Measurements from ENCODE around the gene MICAL3.
"Not testable (repeated sequence)": the region's sequence is repeated elsewhere in the genome, so short reads cannot be mapped to it uniquely, and the experiment has no call there.

MICAL3 gene

DNA sequence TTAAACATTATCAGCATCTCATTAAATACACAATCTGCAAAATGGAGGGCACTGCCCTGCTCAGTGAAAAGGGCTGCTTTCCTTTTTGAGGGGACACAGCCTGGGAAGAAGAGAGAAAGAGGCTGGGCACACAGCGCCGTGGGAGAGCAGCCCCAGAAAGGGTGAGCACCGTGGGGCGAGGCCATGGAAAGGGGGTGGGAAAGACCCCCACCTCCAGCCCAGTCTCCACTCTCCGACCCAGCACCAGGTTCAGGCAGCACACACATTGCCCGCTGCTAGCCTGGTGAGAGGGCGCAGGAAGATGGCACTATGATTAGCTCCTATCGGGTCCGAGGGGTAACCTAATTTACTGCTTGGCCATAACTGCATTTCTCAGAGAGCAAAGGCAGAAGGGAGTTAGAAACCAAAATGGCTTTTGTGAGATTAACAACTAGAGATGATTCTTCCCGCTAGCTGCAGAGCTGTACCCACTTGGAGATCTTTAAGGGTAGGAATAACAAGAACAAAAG lies 146.1 kb downstream of the MICAL3 start:
- no peak for DNase-seq

DNA sequence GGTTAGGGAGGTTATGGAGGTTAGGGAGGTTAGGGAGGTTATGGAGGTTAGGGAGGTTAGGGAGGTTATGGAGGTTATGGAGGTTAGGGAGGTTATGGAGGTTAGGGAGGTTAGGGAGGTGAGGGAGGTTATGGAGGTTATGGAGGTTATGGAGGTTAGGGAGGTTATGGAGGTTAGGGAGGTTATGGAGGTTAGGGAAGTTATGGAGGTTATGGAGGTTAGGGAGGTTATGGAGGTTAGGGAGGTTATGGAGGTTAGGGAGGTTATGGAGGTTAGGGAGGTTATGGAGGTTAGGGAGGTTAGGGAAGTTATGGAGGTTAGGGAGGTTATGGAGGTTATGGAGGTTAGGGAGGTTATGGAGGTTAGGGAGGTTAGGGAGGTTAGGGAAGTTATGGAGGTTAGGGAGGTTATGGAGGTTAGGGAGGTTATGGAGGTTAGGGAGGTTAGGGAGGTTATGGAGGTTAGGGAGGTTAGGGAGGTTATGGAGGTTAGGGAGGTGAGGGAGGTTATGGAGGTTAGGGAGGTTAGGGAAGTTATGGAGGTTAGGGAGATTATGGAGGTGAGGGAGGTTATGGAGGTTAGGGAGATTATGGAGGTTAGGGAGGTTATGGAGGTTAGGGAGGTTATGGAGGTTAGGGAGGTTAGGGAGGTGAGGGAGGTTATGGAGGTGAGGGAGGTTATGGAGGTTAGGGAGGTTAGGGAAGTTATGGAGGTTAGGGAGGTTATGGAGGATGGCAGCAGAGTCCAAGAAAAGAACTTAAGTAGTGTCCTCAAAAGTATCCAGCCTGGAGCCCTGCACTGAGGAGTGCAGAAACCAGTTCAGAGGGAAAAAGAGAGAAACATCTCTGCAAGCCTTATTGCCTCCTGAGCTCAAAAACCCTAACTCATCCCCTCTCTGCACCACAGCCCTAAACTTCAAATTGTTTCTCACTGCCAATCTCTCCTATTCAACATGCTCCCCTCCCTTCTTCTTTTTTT lies 147.2 kb downstream of the MICAL3 start:
- not testable (repeated sequence) for DNase-seq

DNA sequence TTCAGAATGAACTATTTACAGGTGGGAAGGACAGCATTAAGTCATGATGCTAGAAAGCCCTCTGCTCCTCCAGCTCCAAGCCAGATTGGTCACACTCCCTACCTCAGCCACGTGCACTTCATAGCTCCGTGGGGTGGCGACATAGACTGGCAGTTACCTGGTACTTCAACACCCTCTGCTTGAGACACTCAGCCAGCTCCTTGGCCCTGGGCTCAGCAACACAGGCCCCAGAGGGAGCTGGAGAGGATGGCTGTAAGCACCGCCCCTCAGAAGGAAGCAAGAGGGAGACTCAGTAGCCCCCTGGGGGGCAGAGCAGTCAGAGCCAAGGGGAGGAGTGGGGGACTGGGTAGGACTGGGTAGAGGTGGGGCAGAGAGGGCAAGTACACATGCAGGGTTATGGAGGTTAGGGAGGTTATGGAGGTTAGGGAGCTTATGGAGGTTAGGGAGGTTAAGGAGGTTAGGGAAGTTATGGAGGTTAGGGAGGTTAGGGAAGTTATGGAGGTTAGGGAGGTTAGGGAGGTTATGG lies 148.0 kb downstream of the MICAL3 start:
- no peak for DNase-seq

DNA sequence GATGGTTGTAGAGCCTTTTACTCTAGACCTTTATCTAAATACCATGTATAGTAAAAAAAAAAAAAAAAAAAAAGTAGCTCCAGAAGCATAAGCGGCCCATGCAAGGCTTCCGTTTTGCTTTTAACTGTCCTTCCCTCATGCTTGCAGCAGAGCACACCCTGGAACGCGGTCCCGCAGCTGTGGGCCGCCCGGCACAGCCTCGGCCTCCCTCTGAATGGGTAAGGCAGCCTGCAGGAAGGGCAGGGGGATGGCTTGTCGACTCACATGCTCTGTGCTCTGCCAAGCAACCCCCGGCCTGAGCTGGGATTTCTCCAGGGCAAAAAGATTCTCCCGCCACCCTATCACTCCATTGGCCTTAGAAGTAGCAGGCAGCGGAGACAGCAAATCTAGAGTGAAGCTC lies 148.7 kb downstream of the MICAL3 start:
- no peak for DNase-seq

DNA sequence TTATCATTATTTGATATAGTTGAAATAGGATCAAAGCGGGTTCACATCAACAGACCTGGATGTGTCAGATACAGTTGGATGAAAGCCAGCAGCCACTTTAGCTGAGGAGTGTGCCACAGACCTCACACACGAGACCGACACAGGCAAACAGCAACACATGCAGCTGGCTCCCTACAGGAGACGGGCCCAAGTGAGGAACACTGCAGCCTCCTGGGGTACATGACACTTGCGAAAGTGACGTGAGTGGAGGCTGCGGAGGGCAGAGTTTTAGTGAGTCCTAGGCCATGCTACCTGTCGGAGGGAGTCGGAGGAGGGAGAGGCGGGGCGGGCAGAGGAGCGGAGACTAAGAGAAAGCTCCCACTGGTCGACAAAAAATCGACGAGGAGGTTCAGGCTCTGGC lies 149.2 kb downstream of the MICAL3 start:
- DNase-seq: no peak

DNA sequence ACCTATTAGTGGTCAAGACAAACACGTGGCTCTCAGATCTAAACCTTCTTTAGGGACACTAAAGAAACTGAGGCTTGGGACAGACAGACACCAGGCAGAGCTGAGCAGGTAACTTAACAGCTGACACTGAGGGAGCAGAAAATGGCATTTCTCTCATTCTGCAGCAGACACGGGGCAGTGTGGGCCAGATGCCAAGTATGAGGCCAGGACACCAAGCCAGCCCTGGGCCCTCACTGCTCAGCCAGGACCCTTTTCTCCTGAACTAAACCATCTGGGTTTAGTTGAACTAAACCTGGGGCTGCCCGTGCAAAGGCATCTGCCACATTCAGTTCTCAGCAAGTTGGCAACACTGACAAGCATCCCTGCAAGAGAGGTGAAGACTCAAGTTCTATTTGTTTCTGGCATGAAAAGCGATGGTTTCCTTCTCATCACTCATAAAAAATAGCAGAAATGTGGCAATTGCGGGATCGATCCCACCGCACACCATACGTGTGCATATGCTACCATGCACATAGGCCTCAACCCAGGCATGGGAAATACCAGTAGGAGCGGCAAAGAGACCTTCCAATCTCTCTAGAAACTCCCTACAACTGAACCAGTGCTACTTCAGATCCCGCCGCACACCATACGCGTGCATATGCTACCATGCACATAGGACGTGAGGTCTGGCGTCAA lies 150.0 kb downstream of the MICAL3 start:
- no peak for DNase-seq

DNA sequence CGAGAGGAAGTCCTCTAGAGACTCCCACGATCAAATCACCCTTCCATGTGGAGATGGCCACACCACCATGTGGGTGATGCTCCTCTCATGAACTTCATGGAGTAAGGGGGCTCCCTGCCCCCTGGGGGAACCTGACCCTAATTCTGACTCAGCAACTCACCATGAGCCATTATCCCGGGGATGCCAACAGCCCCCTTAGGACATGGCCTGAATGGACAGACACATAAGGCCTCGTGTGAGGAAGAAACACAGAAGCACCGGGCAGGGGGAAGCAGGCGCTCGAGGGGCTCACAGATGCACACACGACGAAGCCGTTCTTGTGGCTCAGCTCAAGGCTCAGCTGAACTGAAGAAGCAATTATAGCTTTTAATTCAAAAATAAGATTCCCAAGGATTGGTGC lies 150.6 kb downstream of the MICAL3 start:
- DNase-seq: no peak

DNA sequence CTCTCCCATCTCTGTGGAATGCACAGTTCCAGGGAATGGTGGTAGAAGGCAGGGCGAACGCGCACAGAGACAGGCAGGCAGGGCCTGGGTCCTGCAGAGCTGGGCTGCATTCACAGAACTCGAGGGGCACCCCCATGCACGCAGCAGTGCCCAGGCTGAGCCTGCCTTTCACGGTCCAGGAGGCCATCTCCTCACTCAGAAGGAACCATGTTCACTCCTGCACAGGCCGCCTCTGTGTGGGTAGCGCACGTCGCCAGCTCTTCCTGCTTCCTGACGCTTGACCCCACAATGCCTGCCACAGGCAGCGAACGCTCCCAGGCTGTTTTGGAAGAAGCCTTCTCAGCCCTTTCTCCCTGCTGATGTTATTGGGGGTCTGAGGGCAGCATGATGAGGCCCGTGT lies 151.2 kb downstream of the MICAL3 start:
- DNase-seq: no peak

DNA sequence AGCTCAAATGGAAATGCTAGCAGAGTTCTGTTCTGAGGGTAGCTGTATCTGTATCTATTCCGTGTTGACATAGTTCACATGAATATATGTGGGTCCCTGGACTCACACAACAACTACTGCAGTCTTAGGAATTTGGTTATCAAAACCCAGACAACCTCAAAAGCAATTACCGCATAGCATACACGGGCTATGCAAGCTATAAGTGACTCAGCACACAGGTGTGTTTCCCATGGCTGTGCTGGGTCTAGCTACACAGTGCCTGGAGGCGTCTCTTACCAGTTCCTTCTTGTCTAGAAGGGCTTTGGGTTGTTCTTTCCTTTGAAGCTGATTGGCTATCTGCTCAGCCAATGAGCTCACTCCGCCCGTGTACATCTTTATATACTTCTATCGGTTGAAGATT lies 151.9 kb downstream of the MICAL3 start:
- DNase-seq: no peak

DNA sequence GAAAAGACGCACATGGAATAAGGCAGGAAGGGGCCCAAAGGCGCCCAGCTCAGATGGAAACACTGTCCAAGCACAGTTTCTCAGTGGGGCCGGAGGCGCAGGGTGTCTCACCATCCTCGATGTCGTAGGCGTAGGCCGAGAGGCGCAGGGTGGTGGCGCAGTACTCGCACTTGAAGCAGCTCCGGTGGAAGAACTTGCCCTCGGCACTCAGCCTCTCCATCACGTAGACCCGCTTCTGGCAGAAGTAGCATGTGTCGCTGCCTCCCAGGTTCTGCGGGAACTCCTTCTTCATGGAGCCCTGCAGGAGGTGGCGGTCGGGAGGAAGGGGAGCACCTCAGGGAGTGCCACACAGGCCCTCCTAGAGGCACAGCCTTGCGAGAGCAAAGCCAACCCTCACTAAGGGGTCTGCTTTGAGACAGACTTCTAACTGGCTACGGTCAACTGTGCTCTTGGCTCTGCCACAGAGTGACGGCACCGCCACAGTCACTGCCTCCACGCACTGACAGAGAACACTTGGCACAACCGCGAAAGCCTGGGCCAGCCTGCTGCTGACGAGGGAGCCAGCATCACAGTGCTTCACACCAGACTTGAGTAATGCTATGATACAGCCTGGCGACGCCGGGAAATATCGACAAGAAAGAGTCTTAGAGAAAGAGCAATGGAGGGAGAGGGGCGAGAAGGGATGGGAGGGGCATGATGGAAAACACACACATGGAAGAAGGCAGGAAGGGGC lies 152.5 kb downstream of the MICAL3 start:
- no peak for DNase-seq

DNA sequence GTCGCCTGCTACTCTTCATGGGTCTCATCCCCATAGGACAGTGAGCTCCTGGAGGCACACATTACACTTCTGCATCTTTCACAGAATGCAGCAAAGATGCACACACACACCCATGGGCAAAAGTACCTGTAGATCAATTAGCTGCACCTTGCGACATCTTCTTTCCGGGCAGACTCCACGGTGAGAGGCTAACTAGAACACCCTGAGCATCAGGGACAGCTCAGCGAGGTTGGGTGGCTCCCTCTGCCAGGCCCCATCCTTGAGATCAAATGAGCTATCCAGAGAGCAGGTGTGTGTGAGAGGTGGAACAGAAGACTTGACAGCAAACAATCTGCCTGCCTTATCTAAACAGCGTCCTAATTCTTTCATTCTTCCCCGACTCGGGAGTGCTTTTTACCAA lies 154.0 kb downstream of the MICAL3 start:
- DNase-seq: no peak

DNA sequence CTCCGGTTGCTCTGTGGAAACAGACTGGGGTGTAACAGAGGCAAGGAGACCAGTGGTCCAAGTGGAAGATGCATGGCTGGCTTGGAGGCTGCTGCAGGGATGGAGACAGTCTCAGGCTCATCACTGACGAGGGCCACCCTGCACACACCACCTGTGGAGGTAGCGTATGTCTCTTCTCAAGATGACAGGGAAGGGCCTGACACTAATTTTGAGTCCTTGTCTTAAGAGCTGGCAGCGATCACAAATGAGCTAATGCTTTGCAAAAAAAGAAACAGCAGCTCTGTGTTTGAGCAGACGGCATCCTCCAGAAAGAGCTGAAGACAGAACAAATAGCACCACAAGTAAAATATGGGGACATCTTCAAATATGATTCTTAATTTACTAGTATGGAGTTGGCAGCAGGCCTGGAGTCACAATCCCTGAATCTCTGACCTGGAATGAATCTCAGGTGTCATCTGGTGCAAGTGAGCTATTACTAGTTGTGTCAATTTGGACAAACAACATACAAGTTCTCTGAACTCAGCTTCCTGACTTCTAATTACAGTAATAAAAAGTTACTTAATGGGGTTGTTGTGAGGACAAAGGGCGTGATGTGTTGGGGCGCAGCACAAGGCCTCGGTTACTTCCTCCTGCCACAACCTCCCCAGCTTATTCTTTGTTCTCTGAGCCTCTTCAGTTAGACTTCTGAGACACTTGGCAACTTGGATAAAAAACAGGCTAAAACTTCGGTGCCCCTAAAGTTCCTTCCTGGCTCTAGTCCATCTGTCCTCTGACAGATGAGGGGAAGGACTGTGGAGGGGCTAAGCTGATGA lies 154.9 kb downstream of the MICAL3 start:
- DNase-seq: no peak

DNA sequence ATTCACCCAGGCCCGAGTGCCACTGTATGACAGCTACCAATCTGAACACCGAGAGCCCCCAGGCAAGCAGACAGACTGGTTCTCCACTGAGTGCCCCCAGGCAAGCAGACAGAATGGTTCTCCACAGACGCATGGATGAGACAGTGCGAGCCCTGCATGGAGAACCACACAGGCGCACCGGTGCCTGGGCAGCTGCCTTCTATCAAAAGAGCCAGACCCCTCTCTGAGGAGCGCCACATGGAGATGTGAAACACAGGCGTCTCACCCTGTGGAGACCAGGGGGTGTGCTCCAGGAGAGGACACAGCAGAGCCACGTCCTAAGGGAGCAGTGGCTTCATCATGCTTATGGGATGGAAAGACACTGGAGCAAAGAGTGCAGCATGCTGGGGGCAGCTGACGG lies 155.6 kb downstream of the MICAL3 start:
- no peak for DNase-seq

DNA sequence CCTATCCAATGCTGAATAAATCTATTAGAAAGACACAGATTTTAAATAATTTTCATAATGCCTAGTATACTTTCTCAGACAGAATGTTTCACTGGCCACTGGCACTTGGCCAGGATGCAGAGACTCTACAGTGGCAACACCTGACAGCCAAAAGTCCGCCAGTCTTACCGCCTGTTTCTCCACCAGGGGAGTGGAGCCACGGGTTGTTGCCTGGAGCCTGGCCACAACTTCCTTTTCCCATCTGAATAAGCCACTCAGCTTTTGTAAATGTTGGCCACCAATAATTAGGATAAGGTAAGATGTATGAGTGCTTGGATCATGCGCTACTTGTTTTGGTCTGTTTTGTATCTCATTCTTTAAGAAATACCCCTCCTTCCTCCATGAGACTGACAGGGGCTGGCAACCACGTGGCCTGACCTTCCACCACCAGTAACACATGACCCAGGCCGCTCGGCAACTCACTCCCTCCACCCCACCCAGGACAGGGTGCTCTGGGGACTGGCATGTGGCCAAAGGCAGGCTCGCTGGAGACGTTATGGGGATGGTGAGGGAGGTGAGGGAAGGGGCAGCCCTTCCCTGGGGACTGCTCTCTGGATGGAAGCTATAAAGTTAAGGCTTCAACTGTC lies 157.1 kb downstream of the MICAL3 start:
- no peak for DNase-seq

DNA sequence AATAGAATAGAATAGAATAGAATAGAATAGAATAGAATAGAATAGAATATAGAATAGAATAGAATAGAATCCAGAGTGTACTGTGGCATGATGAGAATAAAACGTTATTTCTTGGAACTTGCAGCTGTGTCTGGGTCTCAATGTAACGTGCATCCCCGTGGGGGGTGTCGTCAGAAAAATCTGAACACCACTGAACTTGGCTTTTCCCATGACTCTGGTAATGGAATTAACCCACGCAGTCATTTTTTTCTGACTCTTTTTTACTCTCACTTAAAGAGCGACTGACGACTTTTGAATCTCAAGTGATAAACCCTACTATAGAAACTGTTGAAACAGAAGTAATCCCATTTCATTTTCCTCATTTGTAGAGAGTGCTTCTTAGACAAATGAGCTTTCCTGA lies 157.7 kb downstream of the MICAL3 start:
- DNase-seq: no peak

DNA sequence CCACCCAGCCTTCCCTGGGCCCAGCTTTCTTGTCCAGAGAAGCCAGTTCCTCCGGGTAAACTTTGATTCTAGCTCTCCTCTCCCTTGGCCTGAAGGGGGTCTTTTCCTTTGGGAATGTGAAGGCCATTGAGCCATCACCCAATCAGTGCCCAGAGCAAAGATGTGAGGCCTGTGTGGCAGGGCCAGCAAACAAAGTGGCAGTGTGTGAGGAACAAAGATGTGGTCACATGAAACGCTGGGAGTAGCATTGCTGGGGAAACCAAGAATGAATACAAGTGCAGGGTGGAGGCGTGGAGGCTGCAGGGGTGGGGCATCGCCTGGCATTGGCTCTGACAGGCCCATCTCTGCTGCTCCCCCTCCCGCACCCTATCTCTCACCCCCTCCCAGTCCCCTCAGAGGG lies 158.2 kb downstream of the MICAL3 start:
- no peak for DNase-seq

DNA sequence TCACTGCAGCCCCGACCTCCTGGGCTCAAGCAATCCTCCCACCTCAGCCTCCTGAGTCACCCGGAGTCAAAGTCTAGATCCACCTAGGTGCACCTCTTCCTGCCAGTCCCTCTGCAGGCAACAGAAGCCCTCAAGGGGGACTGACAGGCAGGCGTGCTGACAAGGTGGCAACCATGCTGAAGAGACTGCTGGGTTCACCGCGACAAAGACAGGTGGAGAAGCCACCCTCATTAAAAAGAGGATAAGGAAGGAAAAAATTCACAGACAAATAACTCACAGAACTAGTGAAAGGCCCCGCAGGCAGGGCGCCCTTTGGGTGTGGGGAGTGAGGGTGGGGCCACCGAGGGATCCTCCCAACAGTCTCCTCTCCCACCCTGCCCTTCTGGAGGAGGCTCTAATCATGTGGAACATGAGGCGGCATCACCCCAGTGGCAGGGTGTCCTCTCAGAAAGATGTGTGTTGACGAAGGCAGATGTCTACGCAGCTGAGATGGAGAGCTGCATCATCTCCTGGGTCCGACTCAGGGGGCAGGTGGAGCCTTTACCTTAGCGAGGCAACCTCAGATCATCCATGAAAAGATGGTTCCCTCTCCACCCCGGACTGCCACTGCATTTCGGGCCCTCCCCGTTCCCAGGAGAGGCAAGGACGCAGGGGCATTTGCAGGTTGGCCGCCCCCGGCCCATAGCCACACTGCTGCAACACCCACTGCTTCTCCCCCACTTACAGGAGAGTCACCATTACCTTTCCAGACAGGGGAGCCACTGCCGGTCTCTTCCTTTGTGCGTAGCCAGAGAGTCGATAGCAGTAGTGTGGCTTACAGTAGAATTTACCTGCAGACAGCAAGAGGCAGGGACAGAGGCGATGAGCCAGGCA lies 158.9 kb downstream of the MICAL3 start:
- DNase-seq: no peak

DNA sequence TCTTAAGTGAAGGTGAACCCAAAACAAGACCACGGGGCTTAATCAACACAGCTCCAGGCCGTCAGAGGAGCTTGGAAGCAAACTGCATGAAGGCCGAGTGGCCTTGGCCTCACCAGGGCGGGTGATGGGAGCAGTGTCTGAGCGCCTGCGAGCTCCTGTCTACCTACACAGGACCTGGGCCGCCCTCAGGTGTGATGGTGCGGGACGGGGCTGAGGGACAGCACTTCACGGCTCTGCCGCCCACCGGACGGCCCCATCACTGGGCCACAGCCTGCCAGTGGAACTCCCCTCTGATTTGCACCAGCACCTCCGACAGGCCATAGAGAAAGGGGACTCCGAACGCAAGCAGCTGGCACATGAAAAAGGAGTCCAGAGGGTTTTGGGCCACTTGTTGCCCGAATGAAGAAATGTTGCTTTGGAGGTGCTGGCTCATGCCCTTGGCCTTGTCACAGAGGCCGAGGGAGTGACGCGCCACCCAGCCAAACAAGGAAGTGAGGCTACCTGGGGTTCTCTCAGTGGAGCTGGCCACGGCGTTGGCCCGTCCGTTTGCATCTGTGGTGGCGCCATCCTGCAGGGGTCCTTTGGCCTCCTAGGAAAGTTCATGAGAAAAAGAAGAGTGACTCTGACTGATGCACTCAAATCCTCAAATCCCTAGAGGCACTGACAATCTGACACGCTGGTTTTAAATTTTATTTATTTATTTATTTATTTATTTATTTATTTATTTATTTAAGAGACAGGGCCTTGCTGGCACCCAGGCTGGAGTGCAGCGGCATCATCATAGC lies 159.8 kb downstream of the MICAL3 start:
- DNase-seq: no peak

DNA sequence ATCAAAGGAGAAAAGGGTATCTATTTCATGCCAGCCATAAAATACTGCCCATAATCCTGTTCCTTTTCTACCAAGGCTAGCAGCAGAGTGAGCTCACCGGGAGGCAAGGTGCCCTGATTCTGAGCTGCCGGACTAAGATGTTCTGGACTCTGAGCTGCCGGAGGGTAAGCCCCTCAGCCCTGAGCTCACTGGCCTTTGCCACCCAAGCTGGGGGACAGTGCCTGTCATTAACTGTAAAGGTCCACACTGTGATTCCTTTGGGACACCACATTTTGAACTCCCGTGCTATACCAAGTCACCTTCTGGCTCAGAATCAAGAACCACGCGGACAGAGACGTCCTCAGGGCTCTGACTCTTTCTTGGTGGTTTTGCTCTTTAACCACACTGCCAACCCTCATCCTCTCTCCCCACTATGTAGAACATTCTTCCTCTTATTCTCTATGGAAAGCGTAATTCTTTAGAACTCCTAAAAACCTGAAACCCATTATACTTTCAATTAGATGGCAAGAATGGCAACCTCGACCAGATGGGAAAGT lies 161.6 kb downstream of the MICAL3 start:
- no peak for DNase-seq

DNA sequence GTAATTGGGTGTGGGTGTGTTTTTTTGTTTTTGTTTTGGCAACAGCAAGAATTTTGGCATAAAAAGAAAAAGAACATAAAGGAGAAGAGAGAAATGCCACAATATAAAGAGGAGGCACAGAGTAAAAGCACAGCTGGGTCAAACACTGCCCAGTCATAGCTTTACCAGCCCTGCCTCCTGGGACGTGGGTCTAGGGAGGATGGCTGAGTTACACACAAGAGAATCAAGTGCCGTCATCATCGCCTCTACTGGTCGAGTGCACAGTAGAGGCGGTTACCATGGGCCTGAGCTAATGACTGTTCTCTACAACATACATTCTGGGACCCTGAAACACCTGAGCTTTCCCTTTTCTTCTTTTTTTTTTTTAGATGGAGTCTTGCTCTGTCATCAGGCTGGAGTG lies 162.5 kb downstream of the MICAL3 start:
- DNase-seq: no peak

All from activated CD4-positive, CD25-positive, alpha-beta regulatory T cell treated with anti-CD3 and anti-CD28 coated beads, Interleukin-2, amount 50 U/mL, for 72 hours (primary cell).